HK-2 (cell line): ENCODE measurements around the gene ARPC1A.
"Not testable (repeated sequence)": the region's sequence is repeated elsewhere in the genome, so short reads cannot be mapped to it uniquely, and the experiment has no call there.

Source experiments
- DNase-seq: peaks from one replicate; pipeline ENCODE4 v3.0.0-alpha.2; 2018; ENCODE audit not compliant: unreplicated experiment

ARPC1A gene

GRCh38 chr7:99325592-99326407 is at the start of gene ARPC1A:
Gene ARPC1A, plus strand, starts transcription at chr7:99325898. Its CDS starts 7,456 bp downstream, at chr7:99333354.
- DNase-seq = peak; percentile 95

DNA sequence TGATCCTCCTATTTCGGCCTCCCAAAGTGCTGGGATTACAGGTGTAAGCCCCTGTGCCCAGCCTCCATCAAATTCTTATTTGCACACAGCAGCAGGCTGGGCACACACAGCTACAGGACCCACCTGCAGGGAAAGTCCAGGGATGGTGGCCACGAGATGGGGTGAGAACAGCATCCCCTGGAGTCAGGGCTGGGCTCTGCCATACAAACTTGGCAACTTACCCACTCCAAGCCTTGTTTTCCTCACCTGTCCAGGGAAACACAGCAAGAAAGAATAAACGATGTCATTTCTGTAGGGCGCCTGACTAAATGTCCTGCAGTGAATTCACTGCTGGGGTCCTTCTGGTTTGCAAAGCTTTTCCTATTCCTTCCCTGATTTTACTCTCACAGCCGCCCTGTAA is 47.5 kb upstream of the ARPC1A start:
- DNase-seq = no peak

- not testable (repeated sequence) for DNase-seq
These were observed 41.5 kb upstream of the ARPC1A start for GRCh38 chr7:99284165-99284564.

DNA sequence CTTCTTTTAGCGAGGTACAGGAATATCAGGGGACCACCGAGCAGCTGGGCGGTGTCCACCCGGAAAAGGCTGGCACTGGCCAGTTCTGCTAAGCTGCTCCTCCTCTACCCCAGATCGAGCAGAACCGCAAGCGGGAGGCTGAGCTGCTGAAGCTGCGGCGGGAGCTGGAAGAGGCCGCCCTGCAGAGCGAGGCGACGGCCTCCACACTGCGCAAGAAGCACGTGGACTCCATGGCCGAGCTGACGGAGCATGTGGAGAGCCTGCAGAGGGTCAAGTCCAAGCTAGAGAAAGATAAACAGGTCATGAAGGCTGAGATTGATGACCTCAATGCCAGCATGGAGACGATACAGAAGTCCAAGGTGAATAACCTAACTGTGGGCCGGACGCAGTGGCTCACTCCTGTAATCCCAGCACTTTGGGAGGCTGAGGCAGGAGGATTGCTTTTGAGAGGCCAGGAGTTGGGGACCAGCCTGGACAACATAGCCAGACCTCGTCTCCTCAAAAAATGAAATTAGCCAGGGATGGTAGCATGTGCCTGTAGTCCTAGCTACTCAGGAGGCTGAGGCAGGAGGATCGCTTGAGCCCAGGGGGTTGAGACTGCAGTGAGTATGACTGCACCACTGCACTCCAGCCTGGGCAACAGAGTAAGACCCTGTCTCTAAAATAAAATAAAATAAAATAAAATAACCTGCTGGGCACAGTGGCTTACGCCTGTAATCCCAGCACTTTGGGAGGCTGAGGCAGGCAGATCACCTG is 37.7 kb upstream of the ARPC1A start:
- DNase-seq = no peak

DNA sequence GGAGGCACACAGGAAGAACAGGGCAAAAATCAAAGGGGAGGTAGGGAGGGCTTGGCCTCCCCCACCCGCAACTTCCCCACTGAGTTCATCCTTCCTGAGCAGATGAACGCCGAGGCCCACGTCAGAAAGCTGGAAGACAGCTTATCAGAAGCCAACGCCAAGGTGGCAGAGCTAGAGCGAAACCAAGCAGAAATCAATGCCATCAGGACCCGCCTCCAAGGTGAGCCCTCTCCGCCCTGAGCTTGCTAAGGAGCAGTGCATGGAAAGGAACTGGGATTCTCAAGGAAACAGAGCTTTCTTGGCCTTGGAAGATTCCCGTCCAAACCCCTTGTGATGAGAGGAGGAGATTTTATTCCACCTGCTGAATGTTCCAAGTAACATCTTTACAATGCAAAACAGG is 36.5 kb upstream of the ARPC1A start:
- no peak for DNase-seq

DNA sequence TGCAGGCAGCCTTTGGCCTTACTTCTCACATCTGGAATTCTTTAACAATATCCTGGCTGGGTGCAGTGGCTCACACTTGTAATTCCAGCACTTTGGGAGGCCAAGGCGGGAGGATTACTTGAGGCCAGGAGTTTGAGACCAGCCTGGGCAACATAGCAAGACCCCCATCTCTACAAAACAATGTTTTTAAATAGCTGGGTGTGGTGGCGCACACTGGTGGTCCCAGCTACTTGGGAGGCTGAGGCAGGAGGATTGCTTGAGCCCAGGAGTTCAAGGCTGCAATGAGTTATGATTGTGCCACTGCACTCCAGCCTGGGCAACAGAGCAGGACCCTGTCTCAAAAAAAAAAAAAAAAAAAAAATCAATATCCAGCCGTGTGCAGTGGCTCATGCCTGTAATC is 35.5 kb upstream of the ARPC1A start:
- DNase-seq = not testable (repeated sequence)

DNA sequence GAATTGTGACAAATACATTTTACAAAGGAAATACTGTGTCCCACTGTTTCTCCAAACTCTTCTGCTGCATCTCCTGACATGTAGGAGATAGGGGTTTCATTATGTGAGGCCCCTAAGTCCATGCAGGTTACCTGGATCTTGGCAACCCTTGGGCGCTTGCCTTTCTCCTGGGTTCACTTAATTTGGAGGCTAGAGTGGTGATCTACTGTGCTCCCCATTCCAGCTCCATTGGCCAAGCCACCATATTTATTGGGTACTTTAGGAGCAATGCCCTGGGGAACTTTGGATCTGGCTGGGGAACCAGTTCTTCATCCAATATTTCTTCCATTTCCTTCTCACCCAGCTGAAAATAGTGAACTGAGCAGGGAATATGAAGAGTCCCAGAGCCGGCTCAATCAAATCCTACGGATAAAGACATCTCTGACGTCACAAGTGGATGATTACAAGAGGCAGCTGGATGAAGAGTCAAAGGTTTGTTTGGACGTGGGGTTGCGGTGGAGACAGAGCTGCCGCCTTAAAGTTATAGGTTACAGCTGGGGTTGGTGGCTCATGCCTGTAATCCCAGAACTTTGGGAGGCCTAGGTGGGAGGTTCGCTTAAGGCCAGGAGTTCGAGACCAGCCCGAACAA is 34.6 kb upstream of the ARPC1A start:
- no peak for DNase-seq

- no peak for DNase-seq
These were observed 33.6 kb upstream of the ARPC1A start for GRCh38 chr7:99292127-99292526.

- no peak for DNase-seq
These were observed 32.5 kb upstream of the ARPC1A start for GRCh38 chr7:99293167-99293566.

DNA sequence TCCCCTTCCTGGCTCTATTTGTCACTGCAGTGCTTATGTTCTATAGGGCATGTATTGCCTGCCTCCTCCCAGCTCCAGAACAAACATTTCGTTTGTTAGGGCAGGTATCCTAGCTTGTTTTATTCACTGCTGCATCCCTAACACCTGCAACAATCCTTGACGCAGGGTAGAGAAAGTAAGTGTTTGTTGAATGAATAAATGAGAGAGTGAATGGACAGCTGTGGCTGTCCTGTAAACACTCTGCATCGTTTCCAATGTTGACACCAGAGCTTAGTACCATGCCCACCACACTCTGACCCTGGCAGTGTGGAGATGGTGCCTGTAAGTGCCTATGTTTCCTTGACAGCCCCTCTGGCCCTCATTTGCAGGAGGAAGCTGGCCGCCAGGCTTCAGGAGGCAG is 32.0 kb upstream of the ARPC1A start:
- no peak for DNase-seq

- DNase-seq = no peak
These were observed 29.2 kb upstream of the ARPC1A start for GRCh38 chr7:99296471-99296870.

DNA sequence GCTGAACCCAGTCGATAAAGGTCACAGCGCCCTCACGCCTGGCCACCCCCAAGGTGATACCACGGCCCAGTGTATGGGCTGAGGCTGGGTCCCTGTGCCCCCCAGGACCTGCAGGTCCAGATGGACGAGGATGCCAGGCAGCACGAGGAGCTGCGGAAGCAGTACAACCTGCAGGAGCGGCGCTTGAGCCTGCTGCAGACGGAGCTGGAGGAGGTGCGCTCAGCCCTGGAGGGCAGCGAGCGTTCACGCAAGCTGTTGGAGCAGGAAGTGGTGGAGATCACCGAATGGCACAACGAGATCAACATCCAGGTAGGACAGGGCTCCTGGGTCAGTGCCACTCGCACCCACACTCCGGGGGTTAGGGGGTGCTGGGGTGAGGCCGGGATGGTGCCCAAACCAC is 24.2 kb upstream of the ARPC1A start:
- DNase-seq = no peak

- DNase-seq = no peak
These were observed 20.0 kb upstream of the ARPC1A start for GRCh38 chr7:99305473-99306260.

DNA sequence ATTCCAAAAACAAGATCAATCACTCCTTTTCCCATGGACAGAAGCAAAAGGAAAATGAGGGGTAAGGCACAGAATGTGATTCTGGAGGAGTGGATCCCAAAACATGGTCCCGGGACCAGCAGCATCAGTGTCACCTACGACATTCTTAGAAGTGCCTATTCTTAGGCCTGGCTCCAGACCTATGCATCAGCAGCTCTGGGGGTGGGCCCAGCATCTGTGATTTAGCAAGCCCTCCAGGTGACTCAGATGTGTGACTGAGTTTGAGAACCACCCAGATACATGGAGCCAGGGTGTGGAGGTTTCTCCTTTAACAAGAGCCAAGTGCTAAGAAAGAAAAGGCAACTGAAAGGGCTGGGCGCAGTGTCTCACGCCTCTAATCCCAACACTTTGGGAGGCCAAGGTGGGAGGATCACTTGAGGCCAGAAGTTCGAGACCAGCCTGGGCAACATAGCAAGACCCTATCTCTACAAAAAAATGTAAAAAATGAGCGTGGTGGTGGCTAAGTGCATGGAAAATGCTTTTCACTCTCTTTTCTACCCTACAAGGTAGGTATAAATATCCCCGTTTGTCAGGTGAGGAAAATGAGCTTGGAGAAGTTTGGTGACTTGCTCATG is 17.1 kb upstream of the ARPC1A start:
- no peak for DNase-seq

GRCh38 chr7:99309111-99309510 is 16.6 kb upstream of the ARPC1A start:
- DNase-seq = no peak

GRCh38 chr7:99310004-99310403 is 15.7 kb upstream of the ARPC1A start:
- DNase-seq = no peak

DNA sequence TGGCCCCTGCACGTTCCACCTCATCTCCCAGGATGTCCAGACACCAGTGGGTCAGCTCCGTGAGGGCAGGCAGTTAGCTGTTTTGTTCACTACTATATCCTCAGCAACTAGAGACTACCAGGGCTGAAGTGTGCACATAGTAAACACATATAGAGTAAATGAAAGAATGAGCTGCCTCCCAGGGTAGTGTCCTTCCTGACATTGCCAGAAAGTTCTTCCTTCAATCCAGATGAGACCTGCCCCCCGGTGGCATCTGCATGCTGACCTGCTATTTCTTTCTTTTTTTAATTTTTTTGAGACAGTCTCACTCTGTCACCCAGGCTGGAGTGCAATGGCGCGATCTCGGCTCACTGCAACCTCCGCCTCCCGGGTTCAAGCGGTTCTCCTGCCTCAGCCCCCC is 14.0 kb upstream of the ARPC1A start:
- DNase-seq = no peak

DNA sequence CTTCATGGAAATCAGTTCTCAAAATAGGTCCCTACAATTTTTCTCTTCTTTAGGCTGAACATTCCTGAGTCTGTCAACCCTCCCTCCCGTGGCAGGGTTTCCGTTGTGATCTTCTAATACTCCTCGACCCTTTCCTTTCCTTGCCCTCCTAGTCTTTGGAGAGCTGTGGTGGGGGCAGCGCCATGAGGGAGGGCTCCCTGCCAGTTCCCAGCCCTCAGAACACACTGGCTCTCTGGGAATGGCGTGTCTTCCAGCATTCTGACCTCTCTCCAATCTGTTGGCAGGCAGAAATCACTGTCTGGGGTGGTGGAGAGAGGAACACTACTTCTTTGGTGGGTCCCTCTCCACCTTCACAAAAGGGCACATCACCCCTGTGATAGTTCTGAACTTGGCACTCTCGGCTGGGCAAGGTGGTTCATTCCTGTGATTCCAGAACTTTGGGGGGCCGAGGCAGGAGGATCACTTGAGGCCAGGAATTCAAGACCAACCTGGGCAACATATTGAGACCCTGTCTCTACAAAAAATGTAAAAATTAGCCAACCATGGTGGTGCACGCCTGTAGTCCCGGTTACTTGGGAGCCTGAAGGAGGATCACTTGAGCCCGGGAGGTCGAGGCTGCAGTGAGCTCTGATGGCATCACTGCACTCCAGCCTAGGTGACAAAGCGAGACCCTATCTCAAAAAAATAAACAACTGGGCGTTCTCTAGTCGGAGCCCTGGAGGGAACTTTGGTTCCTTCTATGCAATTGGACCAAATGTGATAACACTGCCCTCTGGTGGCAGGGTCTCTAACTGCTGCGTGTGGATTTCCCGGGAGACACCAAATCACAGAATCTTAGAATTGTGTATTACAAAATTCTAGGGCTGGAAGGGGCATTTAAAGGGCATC is 13.1 kb upstream of the ARPC1A start:
- DNase-seq = peak; percentile 71

- no peak for DNase-seq
These were observed 12.5 kb upstream of the ARPC1A start for GRCh38 chr7:99313204-99313573.

GRCh38 chr7:99314504-99314903 is 11.2 kb upstream of the ARPC1A start:
- no peak for DNase-seq

GRCh38 chr7:99320371-99320770 is 5.3 kb upstream of the ARPC1A start:
- DNase-seq = no peak
